GM12878 (cell line): ENCODE results near the gene TYRP1. TPM values are rescaled to one million over a fixed set of nuclear protein-coding genes. Genes with fewer than 3 reads are reported as not detected.

ENCODE experiments used
- ATAC-seq: fragments of 200-7000 bp; cut with Tn5 transposase; 3 replicates; pipeline ENCODE4 v1.9.1; 2020; ENCODE audit warnings: mild to moderate bottlenecking, moderate library complexity
- BruUV-seq: library from RNA; stranded (reverse); fragments of 400-500 nt; replicated peaks from 2 replicates; lab custom pipeline; 2021; lab: Mats Ljungman, UMichigan
- CTCF ChIA-PET: fragments of 300-600 bp; sonication (Branson Sonifier 250); formaldehyde crosslinking; extraction: SDS; loops from one replicate; lab custom pipeline; 2021; ENCODE audit warnings: inconsistent platforms; lab: Yijun Ruan, JAX
- POLR2A ChIA-PET: fragments of 350-600 bp; formaldehyde crosslinking; extraction: SDS; loops from one replicate; lab custom pipeline; 2021; ENCODE audit warnings: inconsistent platforms; lab: Charles Lee
- RAD21 ChIA-PET: fragments of 300-600 bp; sonication (Branson Sonifier 250); formaldehyde crosslinking; loops from one replicate; lab custom pipeline; 2023; ENCODE audit warnings: antibody characterized with exemption; ENCODE audit not compliant: unreplicated experiment; lab: Charles Lee
- SMC1A ChIA-PET: fragments of 300-600 bp; sonication (Branson Sonifier 250); formaldehyde crosslinking; loops from one replicate; lab custom pipeline; 2023; ENCODE audit not compliant: unreplicated experiment, uncharacterized antibody; lab: Charles Lee
- DNase-seq: peaks from one replicate; pipeline ENCODE4 v3.0.0-alpha.2; 2011; ENCODE audit warnings: low read depth, low spot score
- FAIRE-seq: peaks from 3 replicates; lab custom pipeline; 2011; peaks lifted over from hg19 to GRCh38; lab: Jason Lieb, UNC
- H2AFZ ChIP-seq: 2 replicates; pipeline ENCODE4 v1.6.0; 2011; ENCODE audit warnings: low read depth, low read length, control low read depth; ENCODE audit not compliant: control insufficient read depth
- H3K27ac ChIP-seq: 2 replicates; pipeline ENCODE4 v1.5.1; 2011; ENCODE audit warnings: control low read depth; ENCODE audit not compliant: control insufficient read depth, insufficient read depth
- H3K27me3 ChIP-seq, 2 experiments: replicated peaks in 1 of 2; 2 replicates each; pipeline versions ENCODE4 v1.6.0 to v1.6.1; 2011; ENCODE audit warnings: low read length in 1 of 2; ENCODE audit not compliant: control insufficient read depth in 2 of 2, insufficient read depth in 2 of 2
- H3K36me3 ChIP-seq, 2 experiments: 2 replicates each; pipeline ENCODE4 v1.5.1; 2011; ENCODE audit warnings: low read length in 1 of 2; ENCODE audit not compliant: control insufficient read depth in 2 of 2, insufficient read depth in 2 of 2
- H3K4me1 ChIP-seq: 2 replicates; pipeline ENCODE4 v1.6.1; 2011; ENCODE audit warnings: mild to moderate bottlenecking, low read length, moderate library complexity, mixed read lengths; ENCODE audit not compliant: control insufficient read depth, insufficient read depth
- H3K4me2 ChIP-seq: 2 replicates; pipeline ENCODE4 v1.6.0; 2011; ENCODE audit warnings: control low read depth; ENCODE audit not compliant: control insufficient read depth, insufficient read depth
- H3K4me3 ChIP-seq: fragments of 200-600 bp; sonication (generic); 2 replicates; pipeline ENCODE4 v1.5.1; 2016
- H3K79me2 ChIP-seq: 2 replicates; pipeline ENCODE4 v1.6.0; 2011; ENCODE audit warnings: low read length; ENCODE audit not compliant: control insufficient read depth, insufficient read depth
- H3K9ac ChIP-seq: 2 replicates; pipeline ENCODE4 v1.8.0; 2011; ENCODE audit warnings: low read length, control low read depth, mixed read lengths; ENCODE audit not compliant: control insufficient read depth, insufficient read depth
- H3K9me3 ChIP-seq: replicated peaks from 3 replicates; pipeline ENCODE4 v1.5.1; 2011; ENCODE audit warnings: mild to moderate bottlenecking, low read length; ENCODE audit not compliant: control insufficient read depth, insufficient read depth
- H4K20me1 ChIP-seq: 2 replicates; pipeline ENCODE4 v1.6.0; 2011; ENCODE audit not compliant: control insufficient read depth, insufficient read depth
- ASH2L ChIP-seq: fragments of 300-600, 200-600 bp; sonication (generic); IDR thresholded peaks from 2 replicates; pipeline ENCODE4 v1.6.1; 2017; ENCODE audit warnings: low read depth, mild to moderate bottlenecking, borderline replicate concordance
- CHD4 ChIP-seq: fragments of 200-600 bp; sonication (generic); IDR thresholded peaks from 2 replicates; pipeline ENCODE4 v1.6.1; 2016; ENCODE audit warnings: mild to moderate bottlenecking
- EGR1 ChIP-seq, 2 experiments: IDR thresholded peaks; 1 replicate in 1 of 2; 2 replicates in 1 of 2; pipeline ENCODE4 v1.6.1; 2011 to 2012; ENCODE audit warnings: low read depth in 2 of 2, low read length in 2 of 2, borderline replicate concordance in 1 of 2, mild to moderate bottlenecking in 1 of 2, moderate library complexity in 1 of 2
- IKZF1 ChIP-seq: fragments of 450-650 bp; conservative IDR thresholded peaks from 2 replicates; pipeline ENCODE4 v1.6.1; 2017; ENCODE audit warnings: antibody characterized with exemption, mild to moderate bottlenecking
- MTA3 ChIP-seq: IDR thresholded peaks from 2 replicates; pipeline ENCODE4 v1.6.1; 2012; ENCODE audit warnings: low read length, inconsistent platforms, borderline replicate concordance
- NBN ChIP-seq: fragments of 450-650 bp; IDR thresholded peaks from 2 replicates; pipeline ENCODE4 v1.6.1; 2016
- NRF1 ChIP-seq: conservative IDR thresholded peaks from 2 replicates; pipeline ENCODE4 v1.6.1; 2011; ENCODE audit warnings: mild to moderate bottlenecking, low read depth, low read length, improper control_type of control experiment
- RAD21 ChIP-seq: IDR thresholded peaks from 2 replicates; pipeline ENCODE4 v1.6.1; 2011; ENCODE audit warnings: mild to moderate bottlenecking, low read depth, low read length, moderate library complexity; ENCODE audit not compliant: insufficient read depth
- RUNX3 ChIP-seq: IDR thresholded peaks from 2 replicates; pipeline ENCODE4 v1.6.1; 2012; ENCODE audit warnings: low read length, inconsistent platforms
- SIN3A ChIP-seq: IDR thresholded peaks from 2 replicates; pipeline ENCODE4 v1.6.1; 2012; ENCODE audit warnings: low read depth, low read length, improper control_type of control experiment
- SMAD5 ChIP-seq: IDR thresholded peaks from 2 replicates; pipeline ENCODE4 v1.6.1; 2016; ENCODE audit warnings: antibody characterized with exemption, low read depth
- SMARCA5 ChIP-seq: fragments of 450-650 bp; IDR thresholded peaks from 2 replicates; pipeline ENCODE4 v1.6.1; 2017; ENCODE audit warnings: mild to moderate bottlenecking
- SPI1 ChIP-seq: IDR thresholded peaks from 2 replicates; pipeline ENCODE4 v1.6.1; 2011; ENCODE audit warnings: low read depth, mild to moderate bottlenecking, low read length, moderate library complexity, borderline replicate concordance; ENCODE audit not compliant: insufficient read depth
- SREBF2 ChIP-seq: IDR thresholded peaks from 2 replicates; pipeline ENCODE4 v1.6.1; 2012; ENCODE audit warnings: mild to moderate bottlenecking, low read length
- STAT3 ChIP-seq: IDR thresholded peaks from 2 replicates; pipeline ENCODE4 v1.6.1; 2011; ENCODE audit warnings: low read depth, low read length, improper control_type of control experiment
- SUPT20H ChIP-seq: IDR thresholded peaks from 2 replicates; pipeline ENCODE4 v1.6.1; 2011; ENCODE audit warnings: low read depth, mild to moderate bottlenecking, low read length, moderate library complexity, borderline replicate concordance; ENCODE audit not compliant: control insufficient read depth
- TCF12 ChIP-seq: IDR thresholded peaks from 2 replicates; pipeline ENCODE4 v1.6.1; 2011; ENCODE audit warnings: low read depth, mild to moderate bottlenecking, low read length
- ZSCAN29 ChIP-seq: fragments of 450-650 bp; IDR thresholded peaks from 2 replicates; pipeline ENCODE4 v1.6.1; 2017; ENCODE audit warnings: mild to moderate bottlenecking, moderate library complexity
- ZZZ3 ChIP-seq: IDR thresholded peaks from 2 replicates; pipeline ENCODE4 v1.6.1; 2011; ENCODE audit warnings: low read depth; ENCODE audit not compliant: control insufficient read depth, insufficient read length
- WGBS: methylation state at CpG from one replicate; pipeline ENCODE4 v1.1.6; 2016; ENCODE audit warnings: low lambda C conversion rate; ENCODE audit not compliant: insufficient replicate concordance, insufficient coverage; ENCODE audit errors: missing lambda C conversion rate; 5-methylcytosine and 5-hydroxymethylcytosine counted together
- in situ Hi-C: fragments of 300-500 bp; cut with MboI; formaldehyde crosslinking; loops from 9 replicates; pipeline ENCODE4 v1.14.3; 2018; ENCODE audit warnings: mixed read lengths
- intact Hi-C: fragments of 100-400 bp; cut with micrococcal nuclease; formaldehyde crosslinking; loops from one replicate; pipeline ENCODE4 v1.14.2; 2022; ENCODE audit not compliant: unreplicated experiment
- polyA plus RNA-seq, 11 experiments: library from polyadenylated mRNA; depleted of rRNA in 4 of 11; unstranded in 6 of 11; stranded (reverse) in 5 of 11; fragments of >200 nt; fragmentation: Nextera tagmentation in 4 of 11; fragmentation: Illumina TruSeq in 1 of 11; extraction: Ambion mirVana in 4 of 11; extraction: Trizol in 1 of 11; gene quantifications; 1 replicate in 1 of 11; 2 replicates in 10 of 11; pipeline versions ENCODE4 v1.2.1 to v1.2.3, GENCODE V29; 2011 to 2016; ENCODE audit warnings: inconsistent platforms in 2 of 11, missing spikeins in 2 of 11, low read depth in 1 of 11
- total RNA-seq, 4 experiments: library from RNA; depleted of rRNA in 3 of 4; stranded (reverse); fragments of >200 nt in 3 of 4; fragmentation: Illumina TruSeq in 1 of 4; extraction: Trizol in 1 of 4; gene quantifications; 2 replicates each; pipeline versions ENCODE4 v1.2.1 to v1.2.3, GENCODE V29; 2013 to 2021
- TF ChIP-seq, protein P1 (sequence below): fragments of 450-650 bp; IDR thresholded peaks from 2 replicates; pipeline ENCODE4 v1.6.1; 2016; ENCODE audit warnings: mild to moderate bottlenecking, moderate library complexity, borderline replicate concordance

TYRP1 gene
- total and polyA plus RNA-seq, 10 of the 15 experiments (the other 5 are each of a cell fraction or from before 2014, with no cell fraction given), result 0.01 TPM; not detected in 9

DNA sequence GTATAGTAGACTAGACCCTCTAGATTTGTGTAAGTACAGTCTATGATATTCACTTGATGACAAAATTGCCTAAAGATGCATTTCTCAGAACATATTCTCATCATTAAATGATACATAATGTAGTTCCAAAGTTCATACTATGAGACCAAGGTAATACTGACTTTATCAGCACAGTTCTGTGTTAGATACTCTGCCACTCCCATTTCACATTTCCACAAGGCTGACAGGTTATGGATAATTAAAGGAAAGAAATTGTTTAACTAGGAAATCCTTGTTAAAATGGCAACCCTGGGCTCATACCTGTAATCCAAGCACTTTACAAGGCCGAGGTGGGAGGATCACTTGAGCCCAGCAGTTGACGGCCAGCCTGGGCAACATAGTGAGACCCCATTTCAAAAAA, 33.6 kb downstream of the TYRP1 start:
- Histone ChIP-seq H3K4me1 (no peaks in the 10 kb centered on the region), H3K27me3 (no peaks in the 10 kb centered on the region)
- ChIA-PET CTCF (interaction anchor here (0.7 to 9.0 kb wide), 8 partner anchors 11 to 454 kb away, joined by 3 to 72 read pairs (median 5); partner anchors contain the start of gene LURAP1L), POLR2A (no interaction called here)
- no peak for ATAC-seq
- TF ChIP-seq SUPT20H, result no peak
- no peak for TF ChIP-seq CHD4
- TF ChIP-seq NBN, result no peak
- TF ChIP-seq, protein P1, sequence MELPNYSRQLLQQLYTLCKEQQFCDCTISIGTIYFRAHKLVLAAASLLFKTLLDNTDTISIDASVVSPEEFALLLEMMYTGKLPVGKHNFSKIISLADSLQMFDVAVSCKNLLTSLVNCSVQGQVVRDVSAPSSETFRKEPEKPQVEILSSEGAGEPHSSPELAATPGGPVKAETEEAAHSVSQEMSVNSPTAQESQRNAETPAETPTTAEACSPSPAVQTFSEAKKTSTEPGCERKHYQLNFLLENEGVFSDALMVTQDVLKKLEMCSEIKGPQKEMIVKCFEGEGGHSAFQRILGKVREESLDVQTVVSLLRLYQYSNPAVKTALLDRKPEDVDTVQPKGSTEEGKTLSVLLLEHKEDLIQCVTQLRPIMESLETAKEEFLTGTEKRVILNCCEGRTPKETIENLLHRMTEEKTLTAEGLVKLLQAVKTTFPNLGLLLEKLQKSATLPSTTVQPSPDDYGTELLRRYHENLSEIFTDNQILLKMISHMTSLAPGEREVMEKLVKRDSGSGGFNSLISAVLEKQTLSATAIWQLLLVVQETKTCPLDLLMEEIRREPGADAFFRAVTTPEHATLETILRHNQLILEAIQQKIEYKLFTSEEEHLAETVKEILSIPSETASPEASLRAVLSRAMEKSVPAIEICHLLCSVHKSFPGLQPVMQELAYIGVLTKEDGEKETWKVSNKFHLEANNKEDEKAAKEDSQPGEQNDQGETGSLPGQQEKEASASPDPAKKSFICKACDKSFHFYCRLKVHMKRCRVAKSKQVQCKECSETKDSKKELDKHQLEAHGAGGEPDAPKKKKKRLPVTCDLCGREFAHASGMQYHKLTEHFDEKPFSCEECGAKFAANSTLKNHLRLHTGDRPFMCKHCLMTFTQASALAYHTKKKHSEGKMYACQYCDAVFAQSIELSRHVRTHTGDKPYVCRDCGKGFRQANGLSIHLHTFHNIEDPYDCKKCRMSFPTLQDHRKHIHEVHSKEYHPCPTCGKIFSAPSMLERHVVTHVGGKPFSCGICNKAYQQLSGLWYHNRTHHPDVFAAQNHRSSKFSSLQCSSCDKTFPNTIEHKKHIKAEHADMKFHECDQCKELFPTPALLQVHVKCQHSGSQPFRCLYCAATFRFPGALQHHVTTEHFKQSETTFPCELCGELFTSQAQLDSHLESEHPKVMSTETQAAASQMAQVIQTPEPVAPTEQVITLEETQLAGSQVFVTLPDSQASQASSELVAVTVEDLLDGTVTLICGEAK, result no peak
- no peak for TF ChIP-seq STAT3
- TF ChIP-seq SREBF2, result no peak
- TF ChIP-seq RAD21, result no peak
- no peak for TF ChIP-seq SMARCA5
- no peak for TF ChIP-seq TCF12
- TF ChIP-seq IKZF1, result no peak
- TF ChIP-seq NRF1, result no peak
- TF ChIP-seq MTA3, result no peak
- no peak for TF ChIP-seq ZZZ3
- no peak for TF ChIP-seq EGR1 (IDR thresholded peaks at IDR 0.05; ENCODE audit: borderline replicate concordance in 1 of 2, low read depth in 2 of 2, low read length in 2 of 2)
- TF ChIP-seq SIN3A, result no peak
- no peak for TF ChIP-seq ZSCAN29
- TF ChIP-seq SPI1, result no peak
- TF ChIP-seq SMAD5, result no peak
- no peak for TF ChIP-seq ASH2L
- TF ChIP-seq RUNX3, result no peak
- TF ChIP-seq, all 136 proteins: peak for 0
- no peak overlapping the region for H3K27ac ChIP-seq
- intact Hi-C loops, result loop anchor here (10.0 kb wide), 1 partner anchor 268 kb away; no protein-coding TSS in a partner anchor
- WGBS, result 23% methylated on average over 2 of the region's 2 CpGs
- no peak overlapping the region for H3K9ac ChIP-seq
- no peaks in the 10 kb centered on the region for H3K79me2 ChIP-seq
- H4K20me1 ChIP-seq, result no peaks in the 10 kb centered on the region
- DNase-seq (no peak), FAIRE-seq (no peak)
- no peak overlapping the region for H3K4me3 ChIP-seq
- RAD21 ChIA-PET, result interaction anchor here (1.7 kb wide), 1 partner anchor 49 kb away, joined by 9 read pairs; no protein-coding TSS in a partner anchor
- no peak overlapping the region for H2AFZ ChIP-seq
- H3K36me3 ChIP-seq, result no peaks in the 10 kb centered on the region
- in situ Hi-C loops, result no loop called here
- BruUV-seq, result no TSS peak
- SMC1A ChIA-PET, result interaction anchor here (0.6 to 5.3 kb wide), 8 partner anchors 11 to 363 kb away, joined by 3 to 38 read pairs (median 4); partner anchors contain the start of gene LURAP1L
- H3K4me2 ChIP-seq, result no peak overlapping the region
- no peaks in the 10 kb centered on the region for H3K9me3 ChIP-seq
